HG02973 (cell line): ENCODE data around the gene AMZ1.

Experiments
- ATAC-seq: cut with Tn5 transposase; IDR thresholded peaks from one replicate; pipeline ENCODE4 v1.9.1; 2021; ENCODE audit warnings: moderate library complexity; ENCODE audit not compliant: unreplicated experiment

The AMZ1 gene

GRCh38 chr7:2650451-2650850 is 37.6 kb upstream of the AMZ1 start:
- ATAC-seq: no peak

GRCh38 chr7:2651336-2651735 is 36.7 kb upstream of the AMZ1 start:
- ATAC-seq: no peak

- no peak for ATAC-seq
These were observed 35.9 kb upstream of the AMZ1 start for GRCh38 chr7:2651847-2652735.

- ATAC-seq: no peak
These were observed 35.3 kb upstream of the AMZ1 start for GRCh38 chr7:2652736-2653060.

GRCh38 chr7:2654059-2654458 is 33.9 kb upstream of the AMZ1 start:
- ATAC-seq: no peak

DNA sequence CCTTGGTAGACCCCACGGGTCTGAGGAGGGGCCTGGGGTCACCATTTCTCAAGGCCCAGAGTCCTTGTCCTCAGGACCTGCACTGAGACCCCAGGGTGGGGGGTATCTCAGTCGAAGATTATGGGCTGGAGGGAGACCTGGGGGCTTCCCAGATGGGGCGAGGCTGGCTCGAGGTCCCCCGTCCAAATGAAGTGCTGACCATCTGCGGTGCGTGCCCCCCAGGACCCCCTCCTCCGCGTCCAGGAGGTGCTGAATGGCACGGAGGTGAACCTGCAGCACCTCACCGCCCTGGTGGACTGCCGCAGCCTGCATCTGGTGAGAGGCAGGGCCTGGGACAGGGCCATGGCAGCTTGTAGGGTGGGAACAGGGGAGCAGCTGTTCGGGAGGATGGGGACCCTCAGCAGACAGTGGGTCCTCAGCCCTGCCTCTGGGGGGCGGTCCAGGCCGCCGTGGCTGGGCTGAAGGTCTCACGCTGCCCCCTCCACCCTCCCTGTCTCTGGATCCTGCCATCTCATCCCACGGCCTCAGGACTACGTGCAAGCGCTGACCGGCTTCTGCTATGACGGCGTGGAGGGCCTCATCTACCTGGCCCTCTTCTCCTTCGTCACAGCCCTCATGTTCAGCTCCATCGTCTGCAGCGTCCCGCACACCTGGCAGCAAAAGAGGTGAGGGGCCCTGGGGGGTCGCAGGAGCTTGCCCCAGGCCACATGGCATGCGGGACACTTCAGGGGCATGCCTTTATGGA is 32.0 kb upstream of the AMZ1 start:
- ATAC-seq: no peak

GRCh38 chr7:2657208-2657607 is 30.8 kb upstream of the AMZ1 start:
- no peak for ATAC-seq

DNA sequence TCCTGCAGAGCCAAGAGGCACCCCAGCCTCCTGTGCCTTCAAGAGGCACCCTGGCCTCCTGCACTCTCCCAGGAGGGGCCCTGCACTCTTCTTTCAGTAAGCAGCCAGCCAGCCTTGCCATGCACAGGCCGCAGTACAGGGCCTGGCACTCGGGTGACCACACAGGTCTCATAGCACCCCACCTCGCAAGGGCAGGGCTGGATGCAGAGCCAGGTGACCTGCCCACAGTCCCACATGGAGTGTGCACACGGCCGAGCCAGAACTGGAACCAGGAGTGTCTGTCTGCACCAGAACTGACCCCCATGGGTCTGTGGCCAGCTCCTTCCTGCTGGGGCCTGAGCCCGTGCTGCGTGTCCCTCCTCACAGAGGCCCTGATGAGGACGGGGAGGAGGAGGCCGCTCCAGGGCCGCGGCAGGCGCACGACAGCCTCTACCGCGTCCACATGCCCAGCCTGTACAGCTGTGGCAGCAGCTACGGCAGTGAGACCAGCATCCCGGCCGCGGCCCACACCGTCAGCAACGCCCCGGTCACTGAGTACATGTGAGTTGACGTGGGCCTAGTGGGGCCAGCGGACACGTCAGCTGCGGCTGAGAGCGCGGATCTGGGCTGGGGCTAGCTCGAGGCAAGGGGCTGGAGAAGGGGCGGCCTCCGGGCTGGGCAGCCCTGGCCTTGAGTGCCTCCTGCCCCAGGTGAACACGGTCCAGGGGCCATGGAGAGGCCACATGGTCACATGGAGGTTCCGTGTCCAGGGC is 29.9 kb upstream of the AMZ1 start:
- ATAC-seq: no peak

- ATAC-seq: no peak
These were observed 29.1 kb upstream of the AMZ1 start for GRCh38 chr7:2658941-2659340.

- ATAC-seq: no peak
These were observed 28.2 kb upstream of the AMZ1 start for GRCh38 chr7:2659556-2660358.

DNA sequence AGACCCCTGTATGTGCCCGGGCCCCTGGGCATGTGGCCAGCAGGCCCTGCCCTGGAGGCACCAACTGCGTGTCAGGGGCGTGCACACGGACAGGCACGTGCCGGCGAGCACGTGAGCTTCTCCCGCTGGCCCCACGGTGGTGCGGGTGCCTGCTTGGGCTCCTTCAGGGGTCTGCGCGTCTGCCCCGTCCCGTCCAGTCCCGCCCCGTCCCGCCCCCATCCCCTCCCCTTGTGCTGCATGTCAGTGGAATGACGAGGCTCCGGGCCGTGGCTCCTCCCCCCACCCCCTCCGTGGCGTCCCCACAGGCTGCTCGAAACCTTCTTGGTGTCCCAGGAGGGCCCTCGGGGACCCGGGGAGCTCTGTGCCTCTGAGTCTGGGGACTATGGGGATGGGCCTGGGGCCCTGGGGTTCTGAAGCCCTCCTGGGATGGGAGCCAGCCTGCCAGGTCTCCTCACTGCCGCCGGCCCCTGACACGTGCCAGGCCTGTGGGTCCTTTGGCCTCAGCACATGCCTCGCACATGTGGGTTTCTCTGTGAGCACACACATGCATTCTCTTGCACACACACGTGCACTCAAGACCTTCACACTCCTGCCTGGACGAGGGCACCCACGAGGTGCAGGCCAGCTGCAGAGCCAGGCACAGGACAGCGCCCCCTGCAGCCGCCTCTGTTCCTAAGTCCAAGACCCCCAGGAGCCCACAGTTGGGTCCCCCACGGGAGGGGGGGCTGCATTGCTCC is 27.5 kb upstream of the AMZ1 start:
- no peak for ATAC-seq

- ATAC-seq: no peak
These were observed 26.9 kb upstream of the AMZ1 start for GRCh38 chr7:2661096-2661449.

- no peak for ATAC-seq
These were observed 26.3 kb upstream of the AMZ1 start for GRCh38 chr7:2661602-2662272.

DNA sequence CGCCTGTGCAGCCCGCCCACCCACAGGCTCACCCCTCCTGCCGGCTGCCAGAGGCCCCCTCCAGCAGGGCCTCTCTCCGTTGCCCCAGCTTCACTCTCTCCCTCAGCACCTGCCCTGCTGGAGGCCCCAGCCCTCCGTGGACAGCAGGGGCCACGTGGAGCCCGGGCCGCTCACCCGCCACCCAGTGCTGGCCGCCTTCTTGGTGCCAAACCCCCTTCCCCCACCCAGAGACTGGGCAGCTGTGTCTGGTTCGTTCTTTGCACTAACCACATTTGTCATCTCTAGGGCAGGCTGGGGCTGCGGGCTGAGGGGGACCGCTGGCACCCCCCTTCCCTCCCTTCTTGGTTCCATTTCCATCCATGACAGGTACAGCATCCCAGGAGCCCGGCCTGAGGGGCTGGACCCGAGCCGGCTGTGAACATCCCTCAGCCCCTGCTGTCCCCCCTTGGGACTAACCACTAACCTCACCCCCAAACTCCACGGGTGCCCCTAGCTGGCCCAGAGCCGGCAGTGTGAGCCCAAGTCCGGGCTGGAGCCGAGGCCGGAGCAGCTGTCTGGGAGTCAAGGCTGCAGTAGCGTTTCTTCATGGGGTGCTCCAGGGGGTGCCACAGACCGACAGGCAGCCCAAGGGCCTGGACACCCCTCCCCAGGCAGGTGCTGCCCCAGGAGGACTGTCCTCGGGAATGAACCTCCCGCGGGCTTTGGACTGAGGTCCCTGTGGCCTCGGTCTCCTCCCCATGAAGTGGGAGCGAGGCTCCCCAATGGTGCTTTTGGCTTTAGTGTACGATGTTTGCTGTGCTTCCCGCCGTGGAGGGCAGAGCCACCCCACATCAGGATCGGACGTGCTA is 25.5 kb upstream of the AMZ1 start:
- no peak for ATAC-seq

DNA sequence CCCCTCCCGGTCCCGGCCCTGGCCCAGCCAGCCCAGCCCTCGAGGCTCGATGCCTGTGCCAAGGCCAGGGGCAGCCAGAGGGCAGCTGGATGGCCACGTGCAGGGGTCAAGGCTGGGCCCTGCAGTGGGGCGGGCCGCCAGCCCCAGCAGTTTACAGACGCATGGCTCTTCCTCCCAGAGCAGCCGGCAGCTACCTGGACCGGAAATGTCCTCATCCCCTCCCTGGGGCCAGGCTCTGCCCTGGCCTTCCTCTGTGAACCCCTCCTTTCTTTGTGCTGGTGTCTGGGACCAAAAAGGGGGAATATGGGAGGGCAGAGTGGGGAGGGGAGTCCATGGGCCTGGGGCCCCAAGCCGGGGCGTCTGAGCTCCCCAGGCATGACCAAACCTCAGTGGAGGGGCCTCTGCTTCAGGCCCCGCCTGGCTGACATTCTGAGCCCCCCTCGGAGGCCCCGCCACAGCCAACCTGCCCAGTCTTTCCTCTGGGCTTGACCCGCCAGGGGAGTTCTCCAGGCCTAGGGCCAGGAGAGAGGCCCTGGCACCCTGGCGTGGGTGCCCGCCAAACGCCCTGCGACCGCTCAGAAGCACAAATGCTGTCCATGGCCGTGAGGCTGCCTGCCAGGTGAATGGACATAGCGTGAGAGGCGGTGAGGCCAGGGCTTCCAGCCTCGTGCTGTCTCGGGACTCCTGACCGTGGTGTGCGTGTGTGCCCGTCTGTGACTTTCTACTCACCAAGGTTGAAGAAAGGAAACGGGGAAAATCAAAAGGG is 24.7 kb upstream of the AMZ1 start:
- ATAC-seq: no peak

DNA sequence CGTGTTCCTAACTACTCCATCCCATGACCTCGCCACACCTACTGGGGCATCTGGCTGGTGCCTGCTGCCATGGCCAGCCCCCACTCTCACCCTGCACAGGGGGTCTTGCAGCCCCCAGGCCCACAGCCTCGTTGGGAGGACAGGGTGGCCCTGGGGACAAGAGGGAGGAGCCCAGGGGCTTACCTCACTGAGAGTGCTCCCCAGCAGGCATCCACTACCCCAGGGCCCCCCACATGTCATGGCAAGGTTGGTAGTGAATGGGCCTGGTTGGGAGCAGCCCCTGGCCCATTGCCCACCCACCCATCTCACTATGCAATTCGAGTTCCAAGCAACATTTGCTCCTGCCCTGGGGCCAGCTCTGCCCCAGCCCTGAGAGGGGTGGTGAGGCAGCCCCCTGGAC is 24.0 kb upstream of the AMZ1 start:
- ATAC-seq: no peak

DNA sequence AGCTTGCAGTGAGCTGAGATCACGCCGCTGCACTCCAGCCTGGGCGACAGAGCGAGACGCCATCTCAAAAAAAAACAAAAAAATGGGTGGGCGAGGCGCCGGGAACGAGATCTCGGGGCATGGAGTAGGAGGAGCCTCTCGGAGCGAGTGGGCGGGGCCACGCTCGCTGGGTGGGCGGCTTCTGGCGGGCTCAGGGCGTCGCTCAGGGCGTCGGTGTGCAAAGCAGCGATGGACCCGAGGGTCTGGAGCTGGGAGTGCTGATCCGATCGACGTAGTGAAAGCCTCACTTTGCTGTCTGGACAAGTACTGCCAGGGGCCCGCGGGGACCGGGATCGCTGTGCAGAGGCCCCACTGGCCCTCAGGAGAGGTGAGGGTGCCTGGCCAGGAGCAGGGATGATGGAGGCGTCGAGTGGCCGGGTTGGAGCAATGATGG is 22.6 kb upstream of the AMZ1 start:
- ATAC-seq: no peak

GRCh38 chr7:2666155-2666554 is 21.8 kb upstream of the AMZ1 start:
- ATAC-seq: no peak
